Measurements from ENCODE around the gene B4GALT1. TPM values are rescaled to one million over a fixed set of nuclear protein-coding genes. Genes with fewer than 3 reads are reported as not detected.

Gene B4GALT1
- total RNA-seq, 1 donor from 2014 or later, result 7.5 TPM

- DNase-seq (ENCODE audit: low spot score), result no peak
- no peak overlapping the region for H3K4me2 ChIP-seq
- Mint-ChIP-seq H3K27ac (no peak overlapping the region), H3K9me3 (no peaks in the 10 kb centered on the region), H3K27me3 (ENCODE audit: insufficient read depth, low read depth) (peaks cover 18% of the 10 kb centered on the region), H3K4me1 (no peaks in the 10 kb centered on the region), H3K36me3 (no peaks in the 10 kb centered on the region), H3K4me3 (no peak overlapping the region)
- no peak overlapping the region for H3K27ac ChIP-seq
- H3K9me3 ChIP-seq (ENCODE audit: low read depth), result no peaks in the 10 kb centered on the region
- no peak overlapping the region for H2AFZ ChIP-seq (replicated peaks)
- no peak overlapping the region for H3K4me3 ChIP-seq
- peaks cover 5% of the 10 kb centered on the region for H3K27me3 ChIP-seq
- no peaks in the 10 kb centered on the region for H3K4me1 ChIP-seq
- H4K20me1 ChIP-seq (ENCODE audit: low read depth), result no peaks in the 10 kb centered on the region
- H3F3A ChIP-seq (ENCODE audit: low read depth), result no peaks in the 10 kb centered on the region
- H3K9ac ChIP-seq, result no peak overlapping the region
- no peak for TF ChIP-seq CTCF (IDR thresholded peaks at IDR 0.05)
- TF ChIP-seq EZH2phosphoT487 (IDR thresholded peaks at IDR 0.05), result no peak
- no peak for TF ChIP-seq EZH2 (IDR thresholded peaks at IDR 0.05)
- H3K36me3 ChIP-seq, result no peaks in the 10 kb centered on the region
- H3K79me2 ChIP-seq (ENCODE audit: low read depth), result no peaks in the 10 kb centered on the region
Measured at GRCh38 chr9:33177639-33178038, 10.5 kb upstream of the B4GALT1 start.

GRCh38 chr9:33177086-33177485 lies 9.9 kb upstream of the B4GALT1 start:
- H3K4me2 ChIP-seq, result no peak overlapping the region
- H3K79me2 ChIP-seq (ENCODE audit: low read depth), result no peaks in the 10 kb centered on the region
- no peaks in the 10 kb centered on the region for H3F3A ChIP-seq (ENCODE audit: low read depth)
- Mint-ChIP-seq H3K27me3 (ENCODE audit: insufficient read depth, low read depth) (peaks cover 16% of the 10 kb centered on the region), H3K9me3 (no peaks in the 10 kb centered on the region), H3K4me1 (peaks cover 4% of the 10 kb centered on the region), H3K4me3 (no peak overlapping the region), H3K27ac (no peak overlapping the region), H3K36me3 (no peaks in the 10 kb centered on the region)
- DNase-seq (ENCODE audit: low spot score), result no peak
- no peak overlapping the region for H2AFZ ChIP-seq (replicated peaks)
- H3K4me3 ChIP-seq, result no peak overlapping the region
- H3K27ac ChIP-seq, result no peak overlapping the region
- H3K27me3 ChIP-seq, result peaks cover under 1% of the 10 kb centered on the region
- no peaks in the 10 kb centered on the region for H3K9me3 ChIP-seq (ENCODE audit: low read depth)
- H3K4me1 ChIP-seq, result no peaks in the 10 kb centered on the region
- H4K20me1 ChIP-seq (ENCODE audit: low read depth), result no peaks in the 10 kb centered on the region
- H3K9ac ChIP-seq, result no peak overlapping the region
- TF ChIP-seq EZH2 (IDR thresholded peaks at IDR 0.05), result no peak
- no peak for TF ChIP-seq EZH2phosphoT487 (IDR thresholded peaks at IDR 0.05)
- TF ChIP-seq CTCF (IDR thresholded peaks at IDR 0.05), result no peak
- no peaks in the 10 kb centered on the region for H3K36me3 ChIP-seq

- Histone ChIP-seq H3K27ac (no peak overlapping the region), H3F3A (ENCODE audit: low read depth) (no peaks in the 10 kb centered on the region), H2AFZ (replicated peaks) (no peak overlapping the region), H3K79me2 (ENCODE audit: low read depth) (no peaks in the 10 kb centered on the region), H3K4me2 (no peak overlapping the region), H3K27me3 (no peaks in the 10 kb centered on the region), H4K20me1 (ENCODE audit: low read depth) (no peaks in the 10 kb centered on the region), H3K4me1 (no peaks in the 10 kb centered on the region), H3K4me3 (no peak overlapping the region), H3K9ac (no peak overlapping the region), H3K36me3 (no peaks in the 10 kb centered on the region), H3K9me3 (ENCODE audit: low read depth) (no peaks in the 10 kb centered on the region)
- Mint-ChIP-seq H3K9me3 (no peaks in the 10 kb centered on the region), H3K27ac (no peak overlapping the region), H3K36me3 (no peaks in the 10 kb centered on the region), H3K4me1 (peaks cover 6% of the 10 kb centered on the region), H3K4me3 (no peak overlapping the region), H3K27me3 (ENCODE audit: insufficient read depth, low read depth) (peaks cover 16% of the 10 kb centered on the region)
- no peak for DNase-seq (ENCODE audit: low spot score)
- TF ChIP-seq EZH2 (IDR thresholded peaks at IDR 0.05) (no peak), EZH2phosphoT487 (IDR thresholded peaks at IDR 0.05) (no peak), CTCF (IDR thresholded peaks at IDR 0.05) (no peak)
Measured at GRCh38 chr9:33175649-33176325, 8.7 kb upstream of the B4GALT1 start.

All from neural progenitor cell (in vitro differentiated cells).